ENCODE results near the gene BCAS3. TPM values are rescaled to one million over a fixed set of nuclear protein-coding genes. Genes with fewer than 3 reads are reported as not detected.

The BCAS3 gene
- total RNA-seq, 1 experiment from 2014 or later, result 14.4 TPM

DNA sequence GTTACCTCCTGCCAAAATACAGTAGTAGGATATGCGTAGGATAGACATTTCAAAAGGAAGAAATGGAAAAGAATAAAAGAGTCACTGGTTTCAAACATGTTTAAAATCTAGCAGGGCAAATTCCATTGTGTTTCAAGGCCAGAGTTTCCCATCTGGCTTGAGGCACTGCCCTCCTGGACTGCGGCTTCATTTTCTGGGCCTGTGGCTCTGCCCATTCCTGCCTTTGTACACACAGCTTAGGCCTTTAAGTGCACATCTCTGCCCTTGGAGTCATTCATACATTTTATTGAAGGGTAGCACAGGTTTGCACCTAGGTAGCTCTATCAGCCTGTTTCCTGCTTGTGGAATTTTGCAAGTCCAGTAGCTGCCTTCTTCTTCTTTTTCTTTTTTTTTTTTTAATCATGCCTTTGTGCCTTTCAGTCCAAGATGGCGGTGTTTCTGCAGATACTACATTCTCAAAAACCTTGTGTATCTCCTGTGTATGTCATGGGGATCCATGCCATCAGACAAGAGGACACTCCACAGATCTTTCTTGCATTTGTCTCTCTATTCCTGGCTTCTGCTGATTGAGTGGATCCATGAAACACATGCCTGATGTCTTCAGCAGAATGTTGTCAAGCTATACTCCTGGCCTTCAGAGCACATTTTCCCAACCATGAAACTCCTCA is 282.9 kb downstream of the BCAS3 start:
- no TSS peak for BruUV-seq (replicated peaks)
- DNase-seq (ENCODE audit: low spot score), result no peak
- no peak overlapping the region for H3K27ac ChIP-seq (ENCODE audit: low read depth, low read length, poor library complexity, severe bottlenecking)
- H3K9me3 ChIP-seq (ENCODE audit: low read depth, low read length, poor library complexity, severe bottlenecking), result no peaks in the 10 kb centered on the region
- no peak overlapping the region for H3K4me3 ChIP-seq (ENCODE audit: low read depth, low read length, poor library complexity, severe bottlenecking)
- no peak for TF ChIP-seq EZH2 (IDR thresholded peaks at IDR 0.05; ENCODE audit: borderline replicate concordance, low read depth, low read length, poor library complexity, severe bottlenecking)
- TF ChIP-seq, protein P1, sequence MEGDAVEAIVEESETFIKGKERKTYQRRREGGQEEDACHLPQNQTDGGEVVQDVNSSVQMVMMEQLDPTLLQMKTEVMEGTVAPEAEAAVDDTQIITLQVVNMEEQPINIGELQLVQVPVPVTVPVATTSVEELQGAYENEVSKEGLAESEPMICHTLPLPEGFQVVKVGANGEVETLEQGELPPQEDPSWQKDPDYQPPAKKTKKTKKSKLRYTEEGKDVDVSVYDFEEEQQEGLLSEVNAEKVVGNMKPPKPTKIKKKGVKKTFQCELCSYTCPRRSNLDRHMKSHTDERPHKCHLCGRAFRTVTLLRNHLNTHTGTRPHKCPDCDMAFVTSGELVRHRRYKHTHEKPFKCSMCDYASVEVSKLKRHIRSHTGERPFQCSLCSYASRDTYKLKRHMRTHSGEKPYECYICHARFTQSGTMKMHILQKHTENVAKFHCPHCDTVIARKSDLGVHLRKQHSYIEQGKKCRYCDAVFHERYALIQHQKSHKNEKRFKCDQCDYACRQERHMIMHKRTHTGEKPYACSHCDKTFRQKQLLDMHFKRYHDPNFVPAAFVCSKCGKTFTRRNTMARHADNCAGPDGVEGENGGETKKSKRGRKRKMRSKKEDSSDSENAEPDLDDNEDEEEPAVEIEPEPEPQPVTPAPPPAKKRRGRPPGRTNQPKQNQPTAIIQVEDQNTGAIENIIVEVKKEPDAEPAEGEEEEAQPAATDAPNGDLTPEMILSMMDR (conservative IDR thresholded peaks at IDR 0.05; ENCODE audit: low read depth, low read length), result no peak
- H3K27me3 ChIP-seq (replicated peaks; ENCODE audit: insufficient read depth, low read depth, low read length, poor library complexity), result no peaks in the 10 kb centered on the region
- CTCF ChIA-PET, result no interaction called here
- POLR2A ChIA-PET (ENCODE audit: low non-redundant PET), result no interaction called here
- H3K4me1 ChIP-seq (ENCODE audit: insufficient read depth, low read length, poor library complexity, severe bottlenecking), result no peaks in the 10 kb centered on the region
- H3K36me3 ChIP-seq (ENCODE audit: insufficient read depth, low read length, poor library complexity, severe bottlenecking), result no peaks in the 10 kb centered on the region
- intact Hi-C loops (cut with micrococcal nuclease; ENCODE audit: unreplicated experiment), result no loop called here

DNA sequence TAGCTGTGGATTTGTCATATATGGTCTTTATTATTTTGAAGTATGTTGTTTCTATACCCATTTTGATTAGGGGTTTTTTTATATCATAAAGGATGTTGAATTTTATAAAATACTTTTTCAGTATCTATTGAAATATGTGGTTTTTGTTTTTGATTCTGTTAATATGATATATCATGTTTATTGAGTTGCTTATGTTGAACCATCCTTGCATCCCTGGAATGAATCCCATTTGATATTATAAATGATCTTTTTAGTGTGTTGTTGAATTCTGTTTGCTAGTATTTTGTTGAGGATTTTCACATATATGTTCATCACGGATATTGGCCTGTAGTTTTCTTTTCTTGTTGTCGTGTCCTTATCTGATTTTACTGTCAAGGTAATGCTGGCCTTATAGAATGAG is 286.5 kb downstream of the BCAS3 start:
- Histone ChIP-seq H3K4me1 (ENCODE audit: insufficient read depth, low read length, poor library complexity, severe bottlenecking) (no peaks in the 10 kb centered on the region), H3K36me3 (ENCODE audit: insufficient read depth, low read length, poor library complexity, severe bottlenecking) (no peaks in the 10 kb centered on the region), H3K9me3 (ENCODE audit: low read depth, low read length, poor library complexity, severe bottlenecking) (no peaks in the 10 kb centered on the region), H3K27me3 (replicated peaks; ENCODE audit: insufficient read depth, low read depth, low read length, poor library complexity) (no peaks in the 10 kb centered on the region), H3K27ac (ENCODE audit: low read depth, low read length, poor library complexity, severe bottlenecking) (no peak overlapping the region), H3K4me3 (ENCODE audit: low read depth, low read length, poor library complexity, severe bottlenecking) (no peak overlapping the region)
- BruUV-seq (replicated peaks), result no TSS peak
- ChIA-PET POLR2A (ENCODE audit: low non-redundant PET) (no interaction called here), CTCF (no interaction called here)
- TF ChIP-seq, protein P1 (conservative IDR thresholded peaks at IDR 0.05; ENCODE audit: low read depth, low read length), result no peak
- no peak for TF ChIP-seq EZH2 (IDR thresholded peaks at IDR 0.05; ENCODE audit: borderline replicate concordance, low read depth, low read length, poor library complexity, severe bottlenecking)
- intact Hi-C loops (cut with micrococcal nuclease; ENCODE audit: unreplicated experiment), result no loop called here
- DNase-seq (ENCODE audit: low spot score), result no peak

DNA sequence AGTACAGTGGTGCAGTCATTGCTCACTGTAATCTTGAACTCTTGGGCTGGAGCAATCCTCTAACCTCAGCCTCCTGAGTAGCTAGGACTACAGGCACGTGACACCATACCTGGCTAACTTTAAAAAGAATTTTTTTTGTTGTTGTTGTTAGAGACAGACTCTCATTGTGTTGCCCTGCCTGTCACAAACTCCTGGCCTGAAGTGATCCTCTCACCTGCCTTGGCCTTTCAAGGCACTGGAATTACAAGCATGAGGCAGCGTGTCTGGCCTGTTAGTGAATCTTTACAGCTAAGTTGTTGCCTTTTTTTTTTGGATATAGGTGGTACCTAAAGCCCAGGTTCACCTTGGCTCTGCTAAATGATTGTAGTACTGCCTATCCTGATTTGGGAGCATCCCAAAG is 290.6 kb downstream of the BCAS3 start:
- Histone ChIP-seq H3K9me3 (ENCODE audit: low read depth, low read length, poor library complexity, severe bottlenecking) (no peaks in the 10 kb centered on the region), H3K4me1 (ENCODE audit: insufficient read depth, low read length, poor library complexity, severe bottlenecking) (no peaks in the 10 kb centered on the region), H3K36me3 (ENCODE audit: insufficient read depth, low read length, poor library complexity, severe bottlenecking) (no peaks in the 10 kb centered on the region), H3K4me3 (ENCODE audit: low read depth, low read length, poor library complexity, severe bottlenecking) (no peak overlapping the region), H3K27ac (ENCODE audit: low read depth, low read length, poor library complexity, severe bottlenecking) (no peak overlapping the region), H3K27me3 (replicated peaks; ENCODE audit: insufficient read depth, low read depth, low read length, poor library complexity) (no peaks in the 10 kb centered on the region)
- TF ChIP-seq EZH2 (IDR thresholded peaks at IDR 0.05; ENCODE audit: borderline replicate concordance, low read depth, low read length, poor library complexity, severe bottlenecking), result no peak
- intact Hi-C loops (cut with micrococcal nuclease; ENCODE audit: unreplicated experiment), result no loop called here
- BruUV-seq (replicated peaks), result no TSS peak
- ChIA-PET CTCF (no interaction called here), POLR2A (ENCODE audit: low non-redundant PET) (no interaction called here)
- no peak for DNase-seq (ENCODE audit: low spot score)

- POLR2A ChIA-PET (ENCODE audit: low non-redundant PET), result no interaction called here
- H3K4me1 ChIP-seq (ENCODE audit: insufficient read depth, low read length, poor library complexity, severe bottlenecking), result no peaks in the 10 kb centered on the region
- H3K9me3 ChIP-seq (ENCODE audit: low read depth, low read length, poor library complexity, severe bottlenecking), result no peaks in the 10 kb centered on the region
- CTCF ChIA-PET, result no interaction called here
- no peak for DNase-seq (ENCODE audit: low spot score)
- no peak for TF ChIP-seq EZH2 (IDR thresholded peaks at IDR 0.05; ENCODE audit: borderline replicate concordance, low read depth, low read length, poor library complexity, severe bottlenecking)
- TF ChIP-seq, protein P1 (conservative IDR thresholded peaks at IDR 0.05; ENCODE audit: low read depth, low read length), result no peak
- H3K4me3 ChIP-seq (ENCODE audit: low read depth, low read length, poor library complexity, severe bottlenecking), result no peak overlapping the region
- no peaks in the 10 kb centered on the region for H3K27me3 ChIP-seq (replicated peaks; ENCODE audit: insufficient read depth, low read depth, low read length, poor library complexity)
- intact Hi-C loops (cut with micrococcal nuclease; ENCODE audit: unreplicated experiment), result loop anchor here (10.0 kb wide), 1 partner anchor 245 kb away; no protein-coding TSS in a partner anchor
- no peaks in the 10 kb centered on the region for H3K36me3 ChIP-seq (ENCODE audit: insufficient read depth, low read length, poor library complexity, severe bottlenecking)
- no TSS peak for BruUV-seq (replicated peaks)
- no peak overlapping the region for H3K27ac ChIP-seq (ENCODE audit: low read depth, low read length, poor library complexity, severe bottlenecking)
Observed at GRCh38 chr17:60969500-60970037, 291.9 kb downstream of the BCAS3 start.

Measured in A673 (cell line).